NCI-H2107 treated with DMSO at 0.1 percent for 48 hours (cell line): ENCODE results near the gene CNOT10.
"Not testable (repeated sequence)": the region's sequence is repeated elsewhere in the genome, so short reads cannot be mapped to it uniquely, and the experiment has no call there.

Experiments
- DNase-seq: peaks from one replicate; lab custom pipeline; 2025; ENCODE audit not compliant: unreplicated experiment; lab: John Stamatoyannopoulos, UW

CNOT10 gene

DNA sequence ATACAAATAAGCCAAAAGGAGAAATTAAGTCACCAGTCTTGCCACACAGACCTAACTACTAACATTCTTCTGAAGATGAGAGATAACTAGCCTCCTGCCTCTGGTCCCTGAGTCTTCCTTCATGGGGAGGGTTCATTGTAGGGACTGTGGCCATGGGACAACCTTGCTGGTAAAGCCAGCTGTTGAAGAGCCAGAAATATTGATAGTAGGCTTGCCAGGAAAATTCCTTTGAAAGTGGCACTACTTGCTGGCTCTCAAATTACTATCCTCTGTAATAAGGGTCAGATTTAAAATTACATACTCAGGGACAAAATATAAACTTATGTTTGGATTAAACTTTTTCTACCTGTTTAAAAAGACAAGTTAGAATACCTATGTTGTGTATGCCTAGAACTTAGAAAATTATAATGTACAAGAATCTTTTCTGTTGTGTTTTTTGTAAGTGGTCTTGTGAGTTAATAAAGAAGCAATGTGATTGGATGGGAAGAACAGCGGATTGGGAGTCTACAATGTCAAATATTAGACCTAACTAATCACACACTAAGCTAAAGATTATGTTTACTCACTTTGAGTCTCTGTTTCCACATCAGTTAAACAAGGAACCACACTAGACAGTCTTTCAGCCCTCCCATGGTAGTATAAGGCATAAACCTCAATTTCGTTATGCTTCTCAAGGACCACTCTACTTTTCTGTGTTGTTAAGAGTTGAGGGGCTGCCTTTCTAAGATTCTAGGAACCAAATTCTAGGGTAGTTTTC is 72.8 kb downstream of the CNOT10 start:
- DNase-seq, result no peak

DNA sequence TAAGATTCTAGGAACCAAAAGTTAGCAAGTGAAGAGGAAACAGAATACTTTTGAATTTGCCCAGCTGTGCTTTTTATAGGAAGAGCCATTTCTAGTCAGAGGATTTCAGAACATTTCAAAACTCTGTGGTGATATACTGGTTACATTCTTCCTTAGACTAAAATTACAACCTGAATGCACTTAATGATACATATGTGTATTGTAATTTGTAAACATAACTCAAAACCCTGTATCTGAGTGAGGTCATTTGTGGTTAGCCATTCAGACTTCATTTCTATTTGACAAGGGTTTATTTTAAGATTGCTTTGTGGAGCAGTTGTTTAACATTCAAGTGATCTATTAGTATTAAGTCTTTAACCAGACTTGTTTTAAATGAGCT is 73.4 kb downstream of the CNOT10 start:
- DNase-seq, result no peak

DNA sequence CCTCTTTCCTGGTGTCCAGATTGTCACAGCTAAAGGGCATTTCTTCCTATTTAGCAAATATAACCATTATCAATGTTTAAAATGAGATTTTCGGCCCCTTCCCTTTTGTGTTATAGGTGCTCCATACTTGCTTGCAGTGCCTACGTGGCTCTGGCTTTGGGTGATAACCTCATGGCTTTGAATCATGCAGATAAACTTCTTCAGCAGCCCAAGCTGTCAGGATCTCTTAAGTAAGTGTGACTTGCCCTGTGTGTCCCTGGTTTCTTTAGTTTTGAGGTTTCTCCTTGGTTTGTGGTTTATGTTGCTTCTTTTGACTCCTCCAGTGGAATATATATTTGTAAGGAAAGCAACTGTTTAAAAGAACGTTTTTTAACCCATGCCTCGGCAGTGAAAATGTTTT is 74.4 kb downstream of the CNOT10 start:
- DNase-seq, result no peak

GRCh38 chr3:32764481-32764880 is 79.5 kb downstream of the CNOT10 start:
- no peak for DNase-seq

- no peak for DNase-seq
These were observed 93.4 kb downstream of the CNOT10 start for GRCh38 chr3:32778389-32778788.

GRCh38 chr3:32780071-32780734 is 95.2 kb downstream of the CNOT10 start:
- DNase-seq, result no peak

DNA sequence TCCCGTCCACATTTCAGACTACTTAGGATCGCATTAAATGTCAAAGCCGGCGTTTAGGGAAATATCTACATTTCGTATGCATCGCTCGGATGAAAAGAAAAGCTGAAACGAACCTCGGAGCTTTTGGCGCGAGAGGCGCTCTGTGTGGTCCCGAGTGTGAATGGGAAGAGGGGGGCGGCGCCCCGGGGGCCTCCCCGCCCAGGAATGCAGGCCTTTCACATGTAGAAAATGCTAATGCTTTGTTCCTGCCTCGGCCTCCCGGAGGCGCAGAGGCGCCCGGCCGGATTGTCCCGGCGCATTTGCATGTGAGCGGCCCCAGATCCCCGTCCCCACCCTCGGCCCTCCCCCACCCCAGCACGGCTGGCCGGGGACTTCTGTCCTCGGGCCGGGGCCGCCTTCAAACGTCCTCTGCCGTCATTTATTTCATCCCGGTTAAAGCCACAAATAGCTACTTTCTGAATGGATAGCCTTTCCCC is 95.8 kb downstream of the CNOT10 start:
- DNase-seq, result no peak

DNA sequence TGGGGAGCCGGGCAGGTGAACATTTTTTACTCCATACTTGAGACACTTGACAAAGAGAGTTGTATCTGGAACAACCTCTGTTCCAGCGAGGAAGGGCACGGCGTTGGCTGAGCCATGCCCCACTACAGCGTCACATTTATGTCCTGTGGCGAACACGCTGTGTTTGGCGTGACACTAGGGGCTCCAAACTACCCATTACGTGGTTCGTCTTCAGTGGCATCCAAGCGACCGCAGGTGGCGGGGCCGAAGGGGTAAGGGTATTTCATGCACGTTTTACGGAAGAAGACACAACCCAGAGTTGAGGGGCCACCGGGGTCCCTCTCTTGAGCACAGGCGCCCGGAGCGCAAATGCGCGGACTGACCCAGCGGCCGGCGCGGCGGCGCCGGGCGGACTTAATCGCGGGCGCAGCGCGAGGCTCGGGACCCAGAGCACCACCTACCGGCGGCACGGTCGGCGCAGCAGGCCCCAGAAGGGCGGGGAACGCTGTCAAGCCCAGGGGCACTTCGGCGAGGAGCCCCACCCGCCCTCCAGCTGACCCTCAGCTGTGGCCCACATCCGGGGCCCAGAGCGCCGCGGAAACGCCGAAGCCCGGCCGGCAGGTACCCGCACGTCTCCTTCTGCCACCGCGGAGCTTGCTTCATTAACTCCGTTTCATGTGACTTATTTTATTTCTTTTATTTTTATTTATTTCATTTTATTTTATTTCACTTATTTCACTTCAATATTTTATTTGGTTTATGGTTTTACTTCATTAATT is 96.4 kb downstream of the CNOT10 start:
- DNase-seq, result no peak

- not testable (repeated sequence) for DNase-seq
These were observed 96.9 kb downstream of the CNOT10 start for GRCh38 chr3:32781969-32782270.

DNA sequence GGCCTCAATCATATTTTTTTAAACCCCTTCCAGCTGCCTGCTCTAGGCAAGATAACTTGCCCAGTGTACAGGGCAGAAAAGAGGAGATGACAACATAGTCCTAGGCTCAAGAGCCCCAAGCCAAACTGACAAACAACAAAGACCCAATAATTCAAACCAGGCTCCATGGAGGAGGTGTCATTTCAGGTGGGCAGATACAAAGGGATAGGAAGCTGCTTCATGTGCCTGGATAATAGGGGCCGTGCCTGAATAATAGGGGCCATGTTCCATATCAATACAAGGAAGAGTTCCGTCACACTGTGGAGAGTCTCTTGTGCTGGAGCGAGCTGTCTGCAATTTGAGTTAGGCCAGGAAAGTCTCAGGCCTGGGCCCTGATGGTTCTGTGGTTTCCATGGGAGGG is 97.4 kb downstream of the CNOT10 start:
- DNase-seq, result no peak

- no peak for DNase-seq
These were observed 106.8 kb downstream of the CNOT10 start for GRCh38 chr3:32791833-32792232.

DNA sequence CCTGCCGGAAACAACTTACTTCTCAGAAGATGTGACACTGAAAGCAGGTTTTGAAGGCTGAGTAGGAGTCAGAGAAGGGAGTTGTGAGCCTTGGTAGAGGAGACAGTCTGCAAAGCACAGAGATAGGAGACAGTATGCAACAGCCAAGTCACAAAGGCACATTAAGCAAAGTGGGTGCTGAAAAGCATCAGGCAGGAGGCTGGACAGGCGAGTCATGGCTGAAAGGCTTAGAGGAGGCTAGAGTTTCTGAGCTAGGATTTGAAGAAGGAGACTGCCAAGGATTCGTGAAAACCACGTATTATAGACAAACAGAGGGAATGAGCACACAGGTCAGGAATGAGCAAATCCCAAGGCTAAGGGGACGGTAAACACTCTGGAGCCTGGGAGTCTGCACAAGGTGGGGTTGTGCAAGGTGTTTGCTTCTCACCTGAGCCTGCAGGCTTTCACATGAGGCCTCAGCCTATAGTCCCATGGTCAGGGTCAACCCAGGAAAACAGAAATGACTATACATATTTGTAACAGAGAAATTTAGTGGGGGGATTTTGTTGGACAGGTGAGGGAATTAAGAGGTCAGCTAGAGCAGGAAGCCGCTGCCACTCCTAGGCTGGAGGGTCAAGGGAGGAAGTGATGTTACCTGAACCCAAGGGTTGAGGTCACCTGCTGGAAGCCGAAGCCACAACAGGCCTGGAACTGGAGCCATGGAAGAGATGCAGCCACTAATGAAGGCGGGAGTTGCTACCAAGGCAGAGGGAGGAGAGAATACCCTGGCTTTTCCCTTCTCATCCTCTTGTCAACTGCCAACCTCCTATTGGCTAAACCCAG is 109.7 kb downstream of the CNOT10 start:
- no peak for DNase-seq

- DNase-seq, result not testable (repeated sequence)
These were observed 111.5 kb downstream of the CNOT10 start for GRCh38 chr3:32796384-32796950.

DNA sequence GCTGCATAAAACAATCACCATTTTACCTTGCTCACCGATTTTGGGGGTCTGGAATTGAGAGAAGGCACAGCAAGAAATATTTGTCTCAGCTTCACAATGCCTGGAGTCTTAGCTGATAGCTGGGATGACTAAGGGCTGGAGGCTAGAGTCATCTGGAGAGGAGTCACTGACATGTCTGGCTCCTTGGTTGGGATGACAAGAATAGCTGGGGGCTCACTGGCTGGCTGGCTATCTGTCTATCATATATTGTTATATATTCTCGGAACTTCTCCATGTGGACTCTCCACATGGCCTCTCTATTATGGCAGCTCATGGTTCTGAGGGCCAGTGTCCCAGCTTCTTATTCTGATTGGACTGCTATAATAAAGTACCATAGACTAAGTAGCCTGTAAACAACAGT is 112.8 kb downstream of the CNOT10 start:
- DNase-seq, result no peak

GRCh38 chr3:32801440-32801839 is 116.5 kb downstream of the CNOT10 start:
- not testable (repeated sequence) for DNase-seq

- DNase-seq, result no peak
These were observed 128.2 kb downstream of the CNOT10 start for GRCh38 chr3:32813180-32813579.

- DNase-seq, result no peak
These were observed 129.4 kb downstream of the CNOT10 start for GRCh38 chr3:32814361-32814760.

DNA sequence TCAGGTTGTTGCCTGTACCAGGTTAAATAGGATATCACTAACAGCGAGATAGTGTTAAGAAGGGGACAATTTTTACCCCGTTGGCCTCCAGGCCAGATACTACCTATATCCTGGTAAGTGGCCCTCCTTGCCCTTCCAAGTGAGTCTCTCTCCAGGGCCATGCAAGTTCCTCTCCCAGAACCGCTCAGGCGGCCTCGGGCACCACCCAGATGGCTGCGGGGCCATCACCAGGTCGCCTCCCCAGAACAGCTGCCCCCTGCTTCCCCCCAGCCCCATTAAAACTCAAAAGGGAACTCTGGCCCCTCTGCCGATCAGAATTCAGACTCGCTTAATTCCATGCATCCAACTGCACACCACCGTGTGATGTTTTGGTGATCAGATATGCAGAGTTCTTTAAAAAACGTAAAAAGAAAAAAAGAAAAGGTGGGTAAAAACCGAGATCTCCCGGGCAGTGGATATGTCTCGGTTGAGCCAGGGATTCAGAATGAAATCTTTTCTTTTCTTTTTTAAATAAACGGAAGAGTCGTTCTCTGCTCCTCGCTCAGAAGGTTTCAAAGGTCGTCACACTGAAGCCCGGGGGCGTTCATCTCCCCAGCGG is 131.0 kb downstream of the CNOT10 start:
- no peak for DNase-seq

DNA sequence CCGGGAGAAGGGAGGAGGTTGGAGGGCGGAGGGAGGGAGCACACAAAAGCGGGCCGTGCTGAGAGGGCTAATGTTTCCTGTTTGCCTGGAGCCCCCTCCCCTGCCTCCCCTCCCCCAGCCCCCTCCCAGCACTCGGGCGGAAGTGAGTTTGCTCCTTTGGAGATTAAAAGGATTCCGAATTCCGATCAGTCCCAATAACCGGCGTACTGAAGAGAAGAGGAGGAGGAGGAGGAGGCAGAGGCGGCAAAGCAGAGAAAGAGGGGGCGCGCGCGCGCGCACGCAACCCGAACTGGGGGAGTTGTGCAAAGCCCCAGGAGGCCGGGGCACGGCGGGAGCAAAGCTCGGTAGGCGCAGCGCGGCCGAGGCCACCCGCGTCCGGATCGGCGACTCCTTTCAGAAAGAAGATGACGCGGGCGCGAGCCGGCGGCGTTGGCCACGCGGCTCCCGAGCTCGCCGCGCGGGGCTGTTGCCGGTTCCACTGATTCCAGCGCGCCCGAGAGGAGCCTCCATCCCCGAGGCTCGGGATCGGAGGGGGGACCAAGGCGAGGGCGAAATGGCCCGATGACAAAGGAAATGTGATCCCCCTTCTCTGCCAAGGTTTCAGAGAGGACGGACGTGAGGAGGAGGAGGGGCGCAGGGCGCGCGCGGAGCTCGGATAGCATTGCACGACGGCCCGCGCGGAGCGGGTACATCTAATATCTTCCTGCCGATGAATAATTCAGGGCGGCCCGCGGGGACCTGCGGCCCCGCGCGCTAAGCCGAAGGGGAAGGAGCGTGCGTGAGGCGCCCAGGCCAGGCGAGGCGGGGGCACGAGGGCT is 131.7 kb downstream of the CNOT10 start:
- DNase-seq, result no peak

- DNase-seq, result no peak
These were observed 132.2 kb downstream of the CNOT10 start for GRCh38 chr3:32817257-32817557.
